Stimulated activated CD4-positive, alpha-beta T cell treated with anti-CD3 and anti-CD28 coated beads, Interleukin-2, amount 100 ng/mL, for 48 hours (primary cell): ENCODE data around the gene PGAP6.
A peak's percentile ranks its signal among the peaks of the same experiment; 100 is the strongest.
"Not testable (repeated sequence)": the region's sequence is repeated elsewhere in the genome, so short reads cannot be mapped to it uniquely, and the experiment has no call there.

Source experiments
- DNase-seq, 2 donors: peaks; one replicate each; pipeline ENCODE4 v3.0.0-alpha.2; 2020

The PGAP6 gene

GRCh38 chr16:378821-379182, 3.0 kb downstream of the PGAP6 start:
- no peak for DNase-seq

GRCh38 chr16:378113-378820, 3.5 kb downstream of the PGAP6 start:
- not testable (repeated sequence) for DNase-seq

GRCh38 chr16:377419-377951, 4.3 kb downstream of the PGAP6 start:
- no peak for DNase-seq

GRCh38 chr16:376817-377418, 4.9 kb downstream of the PGAP6 start:
- no peak for DNase-seq

GRCh38 chr16:375927-376816, 5.6 kb downstream of the PGAP6 start:
- DNase-seq = no peak

- DNase-seq = no peak
Observed at GRCh38 chr16:375212-375611, 6.6 kb downstream of the PGAP6 start.

GRCh38 chr16:374616-374926, 7.2 kb downstream of the PGAP6 start:
- no peak for DNase-seq

GRCh38 chr16:373848-374615, 7.7 kb downstream of the PGAP6 start:
- DNase-seq = no peak

GRCh38 chr16:373020-373598, 8.7 kb downstream of the PGAP6 start:
- DNase-seq = no peak

- DNase-seq = no peak
Observed at GRCh38 chr16:372302-372983, 9.3 kb downstream of the PGAP6 start.

GRCh38 chr16:371515-372301, 10.1 kb downstream of the PGAP6 start:
- DNase-seq = no peak

- no peak for DNase-seq
Observed at GRCh38 chr16:370979-371514, 10.7 kb downstream of the PGAP6 start.

- peak; percentile 92 to 93 for DNase-seq
Observed at GRCh38 chr16:370443-370842, 11.3 kb downstream of the PGAP6 start, which contains the start of gene MRPL28. Gene MRPL28, minus strand, starts transcription at chr16:370538. Its CDS starts 320 bp downstream, at chr16:370218.

GRCh38 chr16:369866-370436, 11.8 kb downstream of the PGAP6 start:
- no peak for DNase-seq

- DNase-seq = no peak
Observed at GRCh38 chr16:369275-369865, 12.4 kb downstream of the PGAP6 start.

GRCh38 chr16:368388-369158, 13.2 kb downstream of the PGAP6 start:
- DNase-seq = no peak

GRCh38 chr16:367333-367903, 14.4 kb downstream of the PGAP6 start:
- no peak for DNase-seq

GRCh38 chr16:366476-366875, 15.3 kb downstream of the PGAP6 start:
- DNase-seq = no peak
